Thoracic aorta (tissue), 2 donors: ENCODE results near the gene GJB3. TPM values are rescaled to one million over a fixed set of nuclear protein-coding genes. Genes with fewer than 3 reads are reported as not detected.

Experiments
- ATAC-seq: fragments of 150-250 bp; one replicate; pipeline ENCODE4 v1.8.0; 2017; ENCODE audit warnings: low read depth; ENCODE audit not compliant: insufficient number of reproducible peaks, low FRiP score
- DNase-seq: peaks from one replicate; pipeline ENCODE4 v3.0.0-alpha.2; 2020; ENCODE audit warnings: low spot score
- H3K27ac ChIP-seq, 2 donors: fragments of 200-600 bp; sonication (generic); 1 replicate in 1 of 2; 2 replicates in 1 of 2; pipeline ENCODE4 v1.5.1; 2016; ENCODE audit warnings: mild to moderate bottlenecking in 2 of 2, moderate library complexity in 2 of 2
- H3K27me3 ChIP-seq: fragments of 200-600 bp; sonication (generic); replicated peaks from 2 replicates; pipeline ENCODE4 v1.6.0; 2016; ENCODE audit warnings: mild to moderate bottlenecking; ENCODE audit not compliant: insufficient read depth
- H3K36me3 ChIP-seq: fragments of 200-600 bp; sonication (generic); one replicate; pipeline ENCODE4 v1.5.1; 2016
- H3K4me1 ChIP-seq, 2 donors: fragments of 200-600 bp; sonication (generic); 1 replicate in 1 of 2; 2 replicates in 1 of 2; pipeline versions ENCODE4 v1.5.1 to v1.6.0; 2016; ENCODE audit warnings: low read depth in 2 of 2, mild to moderate bottlenecking in 1 of 2; ENCODE audit not compliant: control insufficient read depth in 1 of 2
- H3K4me3 ChIP-seq: fragments of 200-600 bp; sonication (generic); 2 replicates; pipeline ENCODE4 v1.5.1; 2016; ENCODE audit warnings: mild to moderate bottlenecking
- H3K9me3 ChIP-seq: fragments of 200-600 bp; sonication (generic); 2 replicates; pipeline ENCODE4 v1.5.1; 2016
- total RNA-seq, 2 donors: library from RNA; depleted of rRNA; stranded (reverse); fragments of >200 nt; gene quantifications; one replicate each; pipeline versions ENCODE4 v1.1.0 to v1.2.3, GENCODE V29; 2016
- TF ChIP-seq, protein P1 (sequence below): fragments of 200-600 bp; sonication (generic); IDR thresholded peaks from one replicate; pipeline ENCODE4 v1.5.1; 2019; ENCODE audit warnings: antibody characterized with exemption

GJB3 gene
- total RNA-seq, 2 donors from 2014 or later, result 0.28 to 0.54 TPM

DNA sequence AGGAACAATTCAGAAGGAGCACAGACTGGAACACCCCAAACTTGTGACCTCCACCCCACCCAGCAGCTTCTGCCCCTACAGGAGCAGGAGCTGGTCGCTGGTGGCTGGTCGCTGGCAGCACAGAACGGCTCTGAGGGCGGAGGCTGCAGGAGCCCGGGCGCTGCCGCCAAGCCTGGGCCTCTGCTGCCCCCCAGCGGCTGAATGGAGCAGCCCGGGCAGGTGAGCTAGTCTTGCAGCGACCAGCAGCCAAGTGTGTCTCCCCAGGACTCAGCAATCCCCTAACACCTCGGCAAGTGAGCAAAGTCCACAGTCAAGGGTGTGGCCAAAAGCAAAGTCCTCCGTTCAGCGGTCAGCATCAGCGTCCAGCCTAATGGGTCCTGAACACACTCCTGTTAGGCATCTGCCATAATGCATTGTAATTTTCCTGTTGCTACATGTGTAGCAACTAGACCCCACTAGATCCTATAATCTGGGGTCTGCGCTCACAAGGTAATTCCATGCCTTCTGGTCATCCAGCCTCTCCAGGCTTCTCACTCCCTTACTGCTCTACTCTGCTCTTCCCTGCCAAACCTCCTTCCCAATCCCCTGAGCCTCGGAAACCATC is 38.2 kb upstream of the GJB3 start:
- no peaks in the 10 kb centered on the region for H3K9me3 ChIP-seq
- peak; percentile 41 for ATAC-seq
- H3K27me3 ChIP-seq, result no peaks in the 10 kb centered on the region
- H3K4me1 ChIP-seq, result no peaks in the 10 kb centered on the region
- H3K36me3 ChIP-seq, result no peaks in the 10 kb centered on the region
- H3K4me3 ChIP-seq, result no peak overlapping the region
- TF ChIP-seq, protein P1, sequence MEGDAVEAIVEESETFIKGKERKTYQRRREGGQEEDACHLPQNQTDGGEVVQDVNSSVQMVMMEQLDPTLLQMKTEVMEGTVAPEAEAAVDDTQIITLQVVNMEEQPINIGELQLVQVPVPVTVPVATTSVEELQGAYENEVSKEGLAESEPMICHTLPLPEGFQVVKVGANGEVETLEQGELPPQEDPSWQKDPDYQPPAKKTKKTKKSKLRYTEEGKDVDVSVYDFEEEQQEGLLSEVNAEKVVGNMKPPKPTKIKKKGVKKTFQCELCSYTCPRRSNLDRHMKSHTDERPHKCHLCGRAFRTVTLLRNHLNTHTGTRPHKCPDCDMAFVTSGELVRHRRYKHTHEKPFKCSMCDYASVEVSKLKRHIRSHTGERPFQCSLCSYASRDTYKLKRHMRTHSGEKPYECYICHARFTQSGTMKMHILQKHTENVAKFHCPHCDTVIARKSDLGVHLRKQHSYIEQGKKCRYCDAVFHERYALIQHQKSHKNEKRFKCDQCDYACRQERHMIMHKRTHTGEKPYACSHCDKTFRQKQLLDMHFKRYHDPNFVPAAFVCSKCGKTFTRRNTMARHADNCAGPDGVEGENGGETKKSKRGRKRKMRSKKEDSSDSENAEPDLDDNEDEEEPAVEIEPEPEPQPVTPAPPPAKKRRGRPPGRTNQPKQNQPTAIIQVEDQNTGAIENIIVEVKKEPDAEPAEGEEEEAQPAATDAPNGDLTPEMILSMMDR, result peak; percentile 91
- no peak for DNase-seq
- H3K27ac ChIP-seq, result no peak overlapping the region

GRCh38 chr1:34743775-34744174 is 37.2 kb upstream of the GJB3 start:
- no peak for DNase-seq
- H3K27ac ChIP-seq, result no peak overlapping the region
- ATAC-seq, result no peak

DNA sequence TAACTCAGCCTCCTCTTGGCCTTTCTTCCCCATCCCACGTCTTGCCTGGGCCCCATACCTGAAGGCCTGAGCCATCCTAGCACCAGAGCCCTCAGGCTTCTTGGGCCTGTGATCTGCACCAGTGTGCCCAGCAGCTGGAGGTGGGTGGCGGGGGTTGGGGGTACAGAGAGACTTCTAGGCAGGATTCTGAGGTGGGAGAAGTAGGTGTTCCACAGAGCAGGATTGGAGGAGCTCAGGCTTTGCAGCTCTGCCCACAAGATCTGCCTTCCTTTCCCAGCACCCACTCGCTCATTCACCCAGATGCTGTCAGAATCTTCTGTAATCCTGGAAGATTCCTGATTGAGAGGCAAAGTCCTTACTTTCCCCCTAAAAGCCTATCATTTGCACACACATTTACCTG is 36.2 kb upstream of the GJB3 start:
- Histone ChIP-seq H3K9me3 (no peaks in the 10 kb centered on the region), H3K27ac (no peak overlapping the region), H3K27me3 (no peaks in the 10 kb centered on the region), H3K4me3 (no peak overlapping the region), H3K36me3 (no peaks in the 10 kb centered on the region), H3K4me1 (no peaks in the 10 kb centered on the region)
- ATAC-seq (no peak), DNase-seq (no peak)
- TF ChIP-seq, protein P1, result no peak

More at GRCh38 chr1:34743775-34744174, 37.2 kb upstream of the GJB3 start:
- Histone ChIP-seq H3K36me3 (no peaks in the 10 kb centered on the region), H3K27me3 (no peaks in the 10 kb centered on the region), H3K4me3 (no peak overlapping the region), H3K4me1 (no peaks in the 10 kb centered on the region), H3K9me3 (no peaks in the 10 kb centered on the region)
- TF ChIP-seq, protein P1, result no peak

GRCh38 chr1:34745666-34746065 is 35.3 kb upstream of the GJB3 start:
- no peaks in the 10 kb centered on the region for H3K27me3 ChIP-seq

GRCh38 chr1:34746101-34746500 is 34.9 kb upstream of the GJB3 start:
- TF ChIP-seq, protein P1, result no peak
- ATAC-seq (no peak), DNase-seq (no peak)
- no peak overlapping the region for H3K4me3 ChIP-seq
- H3K9me3 ChIP-seq, result no peaks in the 10 kb centered on the region
- no peaks in the 10 kb centered on the region for H3K4me1 ChIP-seq
- no peak overlapping the region for H3K27ac ChIP-seq
- H3K36me3 ChIP-seq, result no peaks in the 10 kb centered on the region
- H3K27me3 ChIP-seq, result no peaks in the 10 kb centered on the region

More at GRCh38 chr1:34745666-34746065, 35.3 kb upstream of the GJB3 start:
- Histone ChIP-seq H3K4me3 (no peak overlapping the region), H3K27ac (no peak overlapping the region), H3K36me3 (no peaks in the 10 kb centered on the region), H3K9me3 (no peaks in the 10 kb centered on the region), H3K4me1 (no peaks in the 10 kb centered on the region)
- ATAC-seq (no peak), DNase-seq (no peak)
- TF ChIP-seq, protein P1, result no peak
